ENCODE measurements around the gene GALNT9.

The GALNT9 gene

DNA sequence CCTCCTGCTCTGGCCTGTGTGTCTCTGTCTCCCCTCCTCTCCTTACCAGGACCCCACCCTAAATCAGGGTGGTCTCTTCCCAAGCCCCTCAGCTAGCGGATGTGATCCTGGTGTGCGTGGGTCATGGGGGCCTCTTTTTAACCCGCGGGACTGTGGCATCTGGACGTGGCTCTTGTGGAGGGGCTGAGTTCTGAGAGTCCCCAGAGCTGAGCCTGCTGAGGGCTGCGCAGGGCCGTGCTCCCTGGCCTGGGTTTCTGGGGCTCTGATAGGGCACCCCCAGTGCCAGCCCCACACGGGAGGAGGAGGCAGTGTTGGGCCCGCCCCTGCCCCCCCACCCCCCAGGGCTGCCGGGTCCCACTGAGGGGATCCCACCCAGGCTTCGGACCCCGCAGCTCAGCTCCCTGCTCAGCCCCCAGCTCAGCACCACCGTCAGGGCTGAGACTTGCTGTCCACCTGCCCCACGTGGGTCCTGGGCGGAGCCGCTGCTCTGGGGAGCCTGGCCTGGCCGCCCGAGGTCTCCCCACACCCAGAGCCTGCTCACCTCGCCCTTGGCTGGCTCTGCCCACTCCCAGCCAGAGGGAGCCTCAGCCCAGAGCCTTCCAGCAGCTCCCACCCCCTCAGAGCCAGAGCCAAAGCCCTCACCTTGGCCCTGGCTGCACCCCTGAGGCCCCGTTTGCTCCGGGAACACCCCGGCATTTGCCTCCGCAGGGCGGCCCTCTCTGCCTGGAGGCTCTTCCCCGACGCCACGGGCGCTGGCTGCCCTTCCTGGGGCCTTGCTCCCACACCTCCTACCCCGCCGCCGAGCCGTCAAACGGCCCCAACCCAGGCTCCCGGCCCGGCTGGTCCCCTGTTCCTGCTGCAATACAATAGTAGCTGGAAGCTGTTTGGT lies 153.6 kb downstream of the GALNT9 start:
- no peak overlapping the region for H3K4me3 ChIP-seq (ENCODE audit: low read depth, low read length)
- in situ Hi-C loops (cut with HindIII; ENCODE audit: low sequenced_read_pairs), result no loop called here
- DNase-seq (ENCODE audit: low read depth, low spot score), result no peak
- TF ChIP-seq, protein P1, sequence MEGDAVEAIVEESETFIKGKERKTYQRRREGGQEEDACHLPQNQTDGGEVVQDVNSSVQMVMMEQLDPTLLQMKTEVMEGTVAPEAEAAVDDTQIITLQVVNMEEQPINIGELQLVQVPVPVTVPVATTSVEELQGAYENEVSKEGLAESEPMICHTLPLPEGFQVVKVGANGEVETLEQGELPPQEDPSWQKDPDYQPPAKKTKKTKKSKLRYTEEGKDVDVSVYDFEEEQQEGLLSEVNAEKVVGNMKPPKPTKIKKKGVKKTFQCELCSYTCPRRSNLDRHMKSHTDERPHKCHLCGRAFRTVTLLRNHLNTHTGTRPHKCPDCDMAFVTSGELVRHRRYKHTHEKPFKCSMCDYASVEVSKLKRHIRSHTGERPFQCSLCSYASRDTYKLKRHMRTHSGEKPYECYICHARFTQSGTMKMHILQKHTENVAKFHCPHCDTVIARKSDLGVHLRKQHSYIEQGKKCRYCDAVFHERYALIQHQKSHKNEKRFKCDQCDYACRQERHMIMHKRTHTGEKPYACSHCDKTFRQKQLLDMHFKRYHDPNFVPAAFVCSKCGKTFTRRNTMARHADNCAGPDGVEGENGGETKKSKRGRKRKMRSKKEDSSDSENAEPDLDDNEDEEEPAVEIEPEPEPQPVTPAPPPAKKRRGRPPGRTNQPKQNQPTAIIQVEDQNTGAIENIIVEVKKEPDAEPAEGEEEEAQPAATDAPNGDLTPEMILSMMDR (IDR thresholded peaks at IDR 0.05; ENCODE audit: low read depth, low read length), result no peak

DNA sequence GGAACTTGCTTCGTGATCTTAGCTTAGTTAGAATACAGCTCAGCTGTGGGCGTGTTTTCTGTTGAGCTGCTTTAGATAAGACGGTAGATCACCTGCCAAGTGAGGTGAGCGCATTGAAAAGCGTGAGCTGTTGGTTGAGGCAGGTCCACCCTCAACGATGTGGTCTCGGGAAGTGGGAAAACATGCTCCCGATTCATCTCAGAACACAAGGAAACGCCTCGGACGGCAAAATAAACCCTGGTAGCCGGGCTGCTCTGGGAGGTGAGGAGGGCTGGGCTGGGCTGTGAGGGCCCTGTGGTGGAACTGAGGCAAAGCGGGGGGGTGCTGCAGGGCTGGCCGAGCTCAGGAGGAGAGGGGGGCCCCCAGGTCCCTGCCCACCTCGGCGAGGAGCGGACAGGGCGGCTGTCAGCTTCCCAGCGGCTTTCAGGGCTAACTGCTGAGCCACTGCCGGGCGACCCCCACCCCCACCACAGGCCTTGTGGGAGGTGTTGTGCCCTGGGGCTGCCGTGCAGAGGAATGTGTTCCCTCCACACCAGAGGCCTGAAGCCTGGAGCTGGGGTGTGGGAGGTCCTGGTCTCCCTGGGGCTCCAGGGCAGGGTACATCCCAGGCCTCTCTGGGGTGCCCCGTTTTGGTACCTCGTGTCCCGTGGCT lies 154.4 kb downstream of the GALNT9 start:
- no peak overlapping the region for H3K4me3 ChIP-seq (ENCODE audit: low read depth, low read length)
- TF ChIP-seq, protein P1 (IDR thresholded peaks at IDR 0.05; ENCODE audit: low read depth, low read length), result no peak
- no peak for DNase-seq (ENCODE audit: low read depth, low spot score)
- in situ Hi-C loops (cut with HindIII; ENCODE audit: low sequenced_read_pairs), result no loop called here

DNA sequence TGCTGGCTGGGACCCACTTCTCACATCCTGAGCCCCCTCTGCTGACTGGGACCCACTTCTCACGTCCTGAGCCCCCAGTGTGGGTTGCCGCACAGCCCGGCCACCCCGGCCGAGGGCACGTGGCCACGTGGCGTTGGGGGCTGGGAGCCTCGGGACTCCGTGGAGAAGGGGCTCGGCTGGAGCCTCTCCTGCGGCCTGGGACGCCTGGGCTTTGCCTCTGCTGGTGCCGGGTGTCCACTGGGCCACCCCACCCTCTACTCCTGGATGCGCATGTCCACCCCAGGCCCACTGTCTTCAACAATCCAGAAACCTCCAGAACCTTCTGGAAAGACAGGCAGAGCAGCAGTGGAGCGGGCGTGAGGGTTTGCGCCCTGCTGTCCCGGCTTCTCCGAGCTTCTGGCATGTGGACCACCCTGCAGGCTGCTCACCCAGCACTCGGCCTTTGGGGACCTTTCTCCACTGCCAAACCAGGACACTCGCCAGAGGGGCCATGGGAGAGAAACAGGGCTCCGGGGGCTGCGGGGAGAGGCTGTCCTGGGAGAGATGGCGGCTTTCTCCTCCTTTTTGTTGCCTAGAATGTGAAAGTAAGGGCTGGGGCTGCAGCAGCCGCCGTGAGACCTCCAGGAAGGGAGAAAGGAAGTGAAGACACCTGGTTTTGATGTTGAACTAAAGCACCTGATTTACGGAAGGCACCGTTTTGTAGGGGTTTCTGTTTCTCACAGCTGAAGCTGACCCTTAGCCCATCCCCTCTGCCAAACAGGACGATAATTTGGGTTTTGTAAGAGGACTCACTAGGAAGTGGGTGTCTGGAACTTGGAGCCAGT lies 155.2 kb downstream of the GALNT9 start:
- no peak for DNase-seq (ENCODE audit: low read depth, low spot score)
- TF ChIP-seq, protein P1 (IDR thresholded peaks at IDR 0.05; ENCODE audit: low read depth, low read length), result no peak
- in situ Hi-C loops (cut with HindIII; ENCODE audit: low sequenced_read_pairs), result no loop called here
- no peak overlapping the region for H3K4me3 ChIP-seq (ENCODE audit: low read depth, low read length)

DNA sequence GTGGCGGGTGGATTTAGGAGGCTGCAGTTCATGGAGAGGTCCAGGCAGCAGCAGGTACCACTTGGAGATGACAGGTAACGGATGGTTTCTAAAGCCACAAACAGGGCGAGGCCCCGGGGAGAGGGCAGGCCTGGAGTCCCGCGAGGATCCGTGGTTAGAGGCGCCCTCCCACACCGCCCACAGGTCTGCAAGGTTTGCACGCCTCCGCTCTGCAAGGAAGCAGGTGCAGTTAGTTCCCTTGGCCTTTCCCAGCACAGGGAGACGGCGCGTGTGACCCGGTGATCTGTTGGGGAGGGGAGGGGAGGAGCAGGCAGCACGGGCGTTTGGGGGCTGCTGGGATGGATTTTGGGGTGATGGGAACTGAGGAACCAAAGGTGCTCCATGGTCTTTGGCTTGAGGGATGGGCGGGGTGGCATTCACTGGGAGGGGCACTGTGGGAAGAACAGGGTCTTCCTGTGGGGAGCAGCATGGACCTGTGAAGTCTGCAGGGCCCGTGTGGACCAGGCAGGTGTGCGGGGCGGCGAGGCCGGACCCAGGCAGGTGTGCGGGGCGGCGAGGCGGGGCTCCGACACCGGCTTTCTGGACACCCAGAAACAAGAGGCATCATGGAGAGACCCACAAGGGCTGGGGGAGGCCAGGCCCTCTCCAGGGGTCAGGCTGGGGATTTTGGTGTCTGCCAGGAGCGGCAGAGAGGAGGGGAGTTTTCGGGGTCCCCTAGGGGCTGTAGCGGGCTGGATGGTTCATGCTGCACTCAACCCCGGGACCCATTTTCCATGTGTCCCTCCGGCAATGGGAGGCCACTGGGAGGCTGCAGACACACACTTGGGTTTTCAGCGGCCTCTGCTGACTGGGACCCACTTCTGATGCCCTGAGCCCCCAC lies 156.0 kb downstream of the GALNT9 start:
- in situ Hi-C loops (cut with HindIII; ENCODE audit: low sequenced_read_pairs), result no loop called here
- DNase-seq (ENCODE audit: low read depth, low spot score), result no peak
- H3K4me3 ChIP-seq (ENCODE audit: low read depth, low read length), result no peak overlapping the region
- TF ChIP-seq, protein P1 (IDR thresholded peaks at IDR 0.05; ENCODE audit: low read depth, low read length), result no peak

DNA sequence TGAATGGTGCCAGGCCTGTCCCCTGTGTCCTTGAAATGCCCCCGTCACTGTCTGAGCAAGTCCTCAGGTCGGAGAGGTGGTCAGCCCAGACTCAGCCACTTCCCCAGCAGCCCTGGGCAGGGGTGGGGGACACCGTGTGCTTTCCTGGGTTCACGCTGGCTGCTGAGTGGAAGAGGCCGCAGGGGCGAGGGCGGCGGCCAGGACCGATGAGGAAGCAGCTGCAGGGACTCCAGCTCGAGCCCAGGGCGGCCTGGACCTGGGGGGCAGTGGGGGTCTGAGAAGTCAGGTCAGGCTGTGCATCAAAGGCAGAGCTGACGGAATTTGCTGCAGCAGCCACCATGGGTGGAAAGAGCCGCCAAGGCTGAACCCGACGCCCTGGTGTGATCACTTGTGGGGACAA lies 156.8 kb downstream of the GALNT9 start:
- TF ChIP-seq, protein P1 (IDR thresholded peaks at IDR 0.05; ENCODE audit: low read depth, low read length), result no peak
- H3K4me3 ChIP-seq (ENCODE audit: low read depth, low read length), result no peak overlapping the region
- in situ Hi-C loops (cut with HindIII; ENCODE audit: low sequenced_read_pairs), result no loop called here
- DNase-seq (ENCODE audit: low read depth, low spot score), result no peak
